ENCODE data around the gene STK24. TPM values are rescaled to one million over a fixed set of nuclear protein-coding genes. Genes with fewer than 3 reads are reported as not detected.

STK24 gene
- total RNA-seq, 2 experiments from 2014 or later = 60.4 to 88.7 TPM

GRCh38 chr13:98480915-98481877, 95.7 kb downstream of the STK24 start:
- Histone ChIP-seq H3K4me2 (ENCODE audit: low read length) (no peak overlapping the region), H4K20me1 (ENCODE audit: insufficient read depth, low read length) (peaks cover 7% of the 10 kb centered on the region; the same call in 1 of the 2 replicates), H3K27ac (ENCODE audit: low read depth, low read length, poor library complexity, severe bottlenecking) (no peak overlapping the region), H3K79me2 (ENCODE audit: insufficient read depth, low read depth, low read length) (peaks cover 29% of the 10 kb centered on the region), H3K4me3 (ENCODE audit: low read depth, low read length, poor library complexity, severe bottlenecking) (no peak overlapping the region), H3K9me2 (ENCODE audit: insufficient read depth, low read length) (no peaks in the 10 kb centered on the region), H3K4me1 (ENCODE audit: insufficient read depth, low read length, poor library complexity, severe bottlenecking) (peaks cover 42% of the 10 kb centered on the region), H3K36me3 (ENCODE audit: insufficient read depth, low read length) (peaks cover 7% of the 10 kb centered on the region), H3K9me3 (ENCODE audit: low read length) (no peaks in the 10 kb centered on the region), H2AFZ (ENCODE audit: low read length) (no peak overlapping the region)
- intact Hi-C loops (cut with micrococcal nuclease; ENCODE audit: unreplicated experiment) = no loop called here
- ChIA-PET CTCF (ENCODE audit: unreplicated experiment) (no interaction called here), POLR2A (interaction anchor here (0.6 to 0.7 kb wide), 2 partner anchors 84 to 85 kb away, joined by 3 to 6 read pairs; no protein-coding TSS in a partner anchor)
- no peak for TF ChIP-seq CTCF (conservative IDR thresholded peaks at IDR 0.05; ENCODE audit: low read length)
- no peak for TF ChIP-seq EZH2phosphoT487 (IDR thresholded peaks at IDR 0.05; ENCODE audit: borderline replicate concordance, low read depth, low read length)
- no TSS peak for BruUV-seq (replicated peaks)
- peak; percentile 19 for DNase-seq (ENCODE audit: low spot score)

GRCh38 chr13:98479496-98480003, 97.4 kb downstream of the STK24 start:
- BruUV-seq (replicated peaks) = no TSS peak
- ChIA-PET POLR2A (no interaction called here), CTCF (ENCODE audit: unreplicated experiment) (no interaction called here)
- Histone ChIP-seq H3K79me2 (ENCODE audit: insufficient read depth, low read depth, low read length) (peaks cover 27% of the 10 kb centered on the region), H3K4me3 (ENCODE audit: low read depth, low read length, poor library complexity, severe bottlenecking) (no peak overlapping the region), H3K9me3 (ENCODE audit: low read length) (no peaks in the 10 kb centered on the region), H2AFZ (ENCODE audit: low read length) (no peak overlapping the region), H4K20me1 (ENCODE audit: insufficient read depth, low read length) (no peaks in the 10 kb centered on the region; the same call in 1 of the 2 replicates), H3K27ac (ENCODE audit: low read depth, low read length, poor library complexity, severe bottlenecking) (no peak overlapping the region), H3K4me1 (ENCODE audit: insufficient read depth, low read length, poor library complexity, severe bottlenecking) (peaks cover 42% of the 10 kb centered on the region), H3K9me2 (ENCODE audit: insufficient read depth, low read length) (no peaks in the 10 kb centered on the region), H3K36me3 (ENCODE audit: insufficient read depth, low read length) (peaks cover 12% of the 10 kb centered on the region), H3K4me2 (ENCODE audit: low read length) (no peak overlapping the region)
- TF ChIP-seq CTCF (conservative IDR thresholded peaks at IDR 0.05; ENCODE audit: low read length) (no peak), EZH2phosphoT487 (IDR thresholded peaks at IDR 0.05; ENCODE audit: borderline replicate concordance, low read depth, low read length) (no peak)
- DNase-seq (ENCODE audit: low spot score) = no peak
- intact Hi-C loops (cut with micrococcal nuclease; ENCODE audit: unreplicated experiment) = no loop called here

All from OCI-LY7 (cell line).